HG02571 (cell line): ENCODE measurements around the gene POSTN.

ENCODE experiments used
- ATAC-seq: cut with Tn5 transposase; IDR thresholded peaks from one replicate; pipeline ENCODE4 v1.9.1; 2021; ENCODE audit warnings: mild to moderate bottlenecking, moderate library complexity; ENCODE audit not compliant: unreplicated experiment

Gene POSTN, protein sequence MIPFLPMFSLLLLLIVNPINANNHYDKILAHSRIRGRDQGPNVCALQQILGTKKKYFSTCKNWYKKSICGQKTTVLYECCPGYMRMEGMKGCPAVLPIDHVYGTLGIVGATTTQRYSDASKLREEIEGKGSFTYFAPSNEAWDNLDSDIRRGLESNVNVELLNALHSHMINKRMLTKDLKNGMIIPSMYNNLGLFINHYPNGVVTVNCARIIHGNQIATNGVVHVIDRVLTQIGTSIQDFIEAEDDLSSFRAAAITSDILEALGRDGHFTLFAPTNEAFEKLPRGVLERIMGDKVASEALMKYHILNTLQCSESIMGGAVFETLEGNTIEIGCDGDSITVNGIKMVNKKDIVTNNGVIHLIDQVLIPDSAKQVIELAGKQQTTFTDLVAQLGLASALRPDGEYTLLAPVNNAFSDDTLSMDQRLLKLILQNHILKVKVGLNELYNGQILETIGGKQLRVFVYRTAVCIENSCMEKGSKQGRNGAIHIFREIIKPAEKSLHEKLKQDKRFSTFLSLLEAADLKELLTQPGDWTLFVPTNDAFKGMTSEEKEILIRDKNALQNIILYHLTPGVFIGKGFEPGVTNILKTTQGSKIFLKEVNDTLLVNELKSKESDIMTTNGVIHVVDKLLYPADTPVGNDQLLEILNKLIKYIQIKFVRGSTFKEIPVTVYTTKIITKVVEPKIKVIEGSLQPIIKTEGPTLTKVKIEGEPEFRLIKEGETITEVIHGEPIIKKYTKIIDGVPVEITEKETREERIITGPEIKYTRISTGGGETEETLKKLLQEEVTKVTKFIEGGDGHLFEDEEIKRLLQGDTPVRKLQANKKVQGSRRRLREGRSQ

GRCh38 chr13:37598597-37598996 is at the start of gene POSTN:
TSS of gene POSTN (minus strand) at chr13:37598768. CDS start at chr13:37598726, 42 bp downstream.
- no peak for ATAC-seq

- ATAC-seq: no peak
These were observed 48.6 kb upstream of the POSTN start for GRCh38 chr13:37647031-37647650.

DNA sequence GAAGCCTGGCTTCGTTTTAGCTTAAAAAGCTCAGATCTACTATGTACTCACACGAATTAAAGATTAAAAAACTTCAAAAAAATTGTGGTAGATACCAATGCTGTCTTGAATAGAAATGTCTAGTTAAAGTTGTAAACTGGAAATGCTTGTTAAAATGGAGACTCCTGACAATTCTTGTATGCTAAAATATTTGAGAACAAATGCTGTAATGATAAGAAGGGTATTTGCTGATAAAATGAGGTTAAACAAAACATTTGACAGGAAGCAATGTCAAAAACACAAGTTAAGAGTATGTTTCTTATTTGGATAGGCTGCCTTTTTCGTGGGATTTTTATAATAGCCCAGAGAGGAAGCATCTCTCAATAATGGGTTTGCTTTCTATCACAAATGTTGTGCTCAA is 48.0 kb upstream of the POSTN start:
- no peak for ATAC-seq

DNA sequence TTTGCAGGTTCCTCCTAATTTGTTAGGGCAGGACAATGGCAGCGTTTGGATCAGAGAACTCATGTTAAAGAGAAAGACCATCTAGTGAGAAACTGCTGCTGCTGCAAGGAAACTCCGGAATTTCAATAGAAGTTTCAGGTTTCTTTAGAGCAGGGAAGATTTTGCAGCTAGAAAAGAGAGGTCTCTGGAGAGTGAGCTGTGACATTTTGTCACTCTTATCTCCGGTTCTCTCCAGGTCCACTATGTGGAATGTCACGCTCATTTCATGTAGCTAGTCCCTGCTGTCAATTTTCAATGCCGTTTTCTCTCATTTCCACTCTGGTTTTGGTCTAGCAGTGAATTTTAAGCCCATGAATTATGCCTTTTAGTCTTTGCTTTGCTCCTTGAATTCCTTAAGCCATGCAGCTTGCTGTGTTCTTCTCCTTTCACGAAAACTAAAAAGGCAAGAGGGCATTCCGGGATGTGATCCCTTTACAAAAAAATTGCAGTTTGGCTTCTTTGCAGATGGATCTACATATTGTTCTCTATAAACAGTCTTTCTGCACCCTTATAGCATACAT is 46.7 kb upstream of the POSTN start:
- no peak for ATAC-seq

GRCh38 chr13:37641391-37641790 is 42.8 kb upstream of the POSTN start:
- no peak for ATAC-seq

- ATAC-seq: no peak
These were observed 41.9 kb upstream of the POSTN start for GRCh38 chr13:37640499-37640898.

GRCh38 chr13:37636701-37637100 is 38.1 kb upstream of the POSTN start:
- no peak for ATAC-seq

DNA sequence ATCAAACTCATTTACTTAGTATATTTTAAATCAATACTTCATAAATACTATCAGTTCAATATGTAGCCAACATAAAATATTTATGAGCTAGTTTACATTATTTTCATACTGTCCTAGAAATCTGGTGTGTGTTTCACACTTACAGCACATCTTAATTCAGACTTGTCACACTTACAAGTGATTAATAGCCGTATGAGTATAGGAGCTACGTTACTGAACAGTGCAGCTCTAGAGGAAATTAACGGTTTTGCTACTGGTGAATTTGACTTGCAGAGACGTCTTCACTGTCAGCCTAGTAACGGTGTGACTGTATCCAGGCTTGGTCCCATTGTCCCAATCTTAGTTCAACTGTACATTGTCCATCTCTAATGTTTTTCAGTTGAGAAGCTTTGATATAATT is 33.7 kb upstream of the POSTN start:
- no peak for ATAC-seq

DNA sequence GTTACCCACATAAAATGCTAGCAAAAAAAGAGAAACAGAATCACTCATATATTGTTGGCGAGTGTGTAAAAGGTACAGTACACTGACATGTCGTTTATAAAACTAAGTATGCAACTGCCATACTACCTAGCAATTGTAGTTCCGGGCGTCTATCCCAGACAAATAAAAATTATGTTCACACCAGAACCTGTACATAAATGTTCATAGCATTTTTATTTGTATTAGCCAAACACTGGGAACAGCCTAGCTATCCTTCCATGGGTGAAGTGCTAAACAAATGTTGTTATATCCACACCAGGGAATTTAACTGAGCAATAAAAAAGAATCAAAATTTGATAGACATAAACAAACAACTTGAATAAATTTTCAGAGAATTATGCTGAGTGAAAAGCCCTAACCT is 28.9 kb upstream of the POSTN start:
- no peak for ATAC-seq

DNA sequence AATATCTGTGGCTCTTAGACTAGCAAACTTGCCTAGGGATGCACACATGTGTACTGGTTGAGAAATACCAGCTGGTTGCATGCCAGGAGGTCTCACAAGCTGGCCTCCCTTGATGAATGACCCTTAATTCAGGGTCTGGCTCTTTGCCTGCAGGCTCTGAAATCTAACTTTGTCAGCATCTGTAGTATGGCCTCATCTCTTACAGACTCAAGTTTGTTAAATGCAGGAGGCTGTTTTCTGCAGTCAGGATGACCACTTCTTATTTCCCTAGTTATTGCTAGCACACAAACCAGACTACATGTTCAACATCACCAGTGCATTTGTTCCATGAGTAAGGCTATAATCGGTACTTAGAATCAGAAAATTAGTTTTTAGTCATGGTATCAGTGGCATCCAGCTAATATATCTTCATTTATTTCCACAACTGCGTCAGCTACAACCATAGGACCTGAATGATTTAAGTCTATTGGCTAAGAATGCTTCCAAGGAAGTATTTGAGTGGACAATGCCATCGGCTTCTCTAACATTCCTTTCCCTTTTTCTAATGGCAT is 23.3 kb upstream of the POSTN start:
- ATAC-seq: no peak

DNA sequence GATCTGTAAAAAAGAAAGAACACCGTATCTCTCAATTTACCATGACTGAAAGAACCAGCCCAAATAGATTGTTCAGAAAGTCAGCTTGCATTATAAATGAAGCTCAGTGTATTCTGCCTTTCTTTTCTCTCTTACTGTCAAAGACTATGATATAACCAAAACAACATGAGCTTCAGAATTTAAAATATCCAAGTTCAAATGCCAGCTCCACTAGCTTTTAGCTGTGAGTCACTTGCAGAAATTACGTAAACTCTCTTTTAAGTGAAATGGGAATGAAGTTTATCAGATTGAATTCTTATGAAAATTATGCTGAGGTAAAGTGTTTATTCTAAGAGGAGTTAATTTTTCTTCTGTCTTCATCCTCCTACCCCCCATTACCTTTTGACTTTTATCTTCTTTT is 20.0 kb upstream of the POSTN start:
- no peak for ATAC-seq

- ATAC-seq: no peak
These were observed 18.6 kb upstream of the POSTN start for GRCh38 chr13:37617173-37617572.

- ATAC-seq: no peak
These were observed 17.6 kb upstream of the POSTN start for GRCh38 chr13:37616131-37616530.

DNA sequence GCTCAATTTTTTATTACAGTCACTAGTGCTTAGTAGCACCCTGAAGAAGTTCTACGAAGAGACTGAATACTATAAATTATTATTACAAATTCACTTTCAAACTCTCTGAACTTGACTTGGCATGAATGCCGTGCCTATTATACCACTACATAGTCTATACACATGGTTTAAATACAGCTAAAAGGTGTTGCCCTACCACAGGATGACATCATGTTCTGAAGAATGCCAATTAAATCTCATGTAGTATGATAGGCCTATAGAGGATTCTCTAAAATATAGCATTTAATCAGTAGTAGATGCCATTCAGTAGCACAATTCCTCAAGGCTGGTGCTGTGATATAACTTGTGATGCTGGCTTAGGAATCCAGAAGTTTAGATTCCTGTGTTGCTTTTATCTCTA is 16.7 kb upstream of the POSTN start:
- ATAC-seq: no peak

GRCh38 chr13:37613638-37614037 is 15.1 kb upstream of the POSTN start:
- ATAC-seq: no peak

DNA sequence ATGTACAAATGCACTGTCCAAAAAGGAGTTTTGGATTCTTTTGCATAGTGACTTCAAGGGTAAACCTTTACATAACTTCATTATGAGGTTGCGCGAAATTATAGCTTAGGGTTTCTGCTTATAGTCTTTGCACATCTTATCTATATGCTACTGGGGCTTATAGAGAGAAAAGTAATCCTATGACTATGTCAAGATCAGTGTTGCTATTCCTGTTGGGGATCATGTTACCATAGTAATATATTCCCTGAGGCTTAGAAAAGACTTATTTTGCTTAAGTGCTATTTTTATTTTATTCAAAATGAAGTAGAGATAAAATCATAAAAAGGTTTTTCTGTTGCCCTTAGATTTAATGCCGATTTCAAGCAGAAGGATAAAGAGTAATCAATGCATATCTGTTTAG is 14.7 kb upstream of the POSTN start:
- no peak for ATAC-seq

- ATAC-seq: no peak
These were observed 10.3 kb upstream of the POSTN start for GRCh38 chr13:37608750-37609339.

GRCh38 chr13:37602733-37603381 is 4.3 kb upstream of the POSTN start:
- no peak for ATAC-seq

DNA sequence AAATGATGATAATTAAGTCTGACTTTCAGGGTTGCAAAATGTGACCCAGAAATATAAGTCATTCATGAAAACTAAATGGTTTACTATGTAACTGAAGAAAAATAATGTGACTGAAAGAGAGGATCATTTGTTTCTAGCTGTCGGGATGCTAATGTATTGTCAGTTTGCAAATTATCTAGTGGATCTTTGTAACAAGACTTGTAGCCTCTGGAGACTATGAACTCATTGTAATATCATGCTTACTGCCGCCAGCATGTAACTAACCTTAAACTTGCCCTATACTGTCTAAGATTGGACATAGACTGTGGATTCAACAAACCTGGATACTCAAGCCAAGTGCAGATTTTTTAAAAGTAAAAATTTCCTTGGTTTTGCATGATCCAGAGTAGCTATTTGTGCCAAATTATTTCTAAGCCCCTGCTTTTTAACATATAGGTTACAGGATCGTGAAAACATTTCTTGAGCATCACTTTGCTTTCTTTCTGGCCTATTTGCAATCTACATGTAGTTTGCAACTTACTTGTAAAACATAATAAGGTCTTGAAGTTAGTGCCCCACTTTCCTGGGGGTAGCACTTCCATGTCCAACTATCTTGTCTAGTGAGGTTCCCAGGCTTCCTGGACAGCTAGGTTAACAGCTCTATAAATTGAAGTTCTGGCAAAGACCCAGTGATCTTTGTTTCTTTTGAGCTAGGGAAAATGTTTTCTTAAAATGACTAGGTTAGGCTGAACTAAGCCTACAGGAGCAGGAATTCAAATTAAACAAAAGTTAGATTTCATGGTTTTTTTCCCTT is 3.3 kb upstream of the POSTN start:
- ATAC-seq: no peak
